A673 (cell line): Measurements from ENCODE around the gene LRP6.

Source experiments
- CTCF ChIP-seq: fragments of 300-800, 200-600 bp; sonication (generic); conservative IDR thresholded peaks from 2 replicates; pipeline ENCODE4 v1.5.1; 2017; ENCODE audit warnings: low read depth, mild to moderate bottlenecking, antibody characterized with exemption, low read length, moderate library complexity, mixed read lengths
- EZH2 ChIP-seq: fragments of 200-600 bp; sonication (generic); IDR thresholded peaks from 2 replicates; pipeline ENCODE4 v1.6.1; 2017; ENCODE audit warnings: borderline replicate concordance, low read depth, mild to moderate bottlenecking, mixed read lengths, antibody characterized with exemption, low read length; ENCODE audit not compliant: poor library complexity, severe bottlenecking

GRCh38 chr12:12079291-12079690 is 187.6 kb downstream of the LRP6 start:
- TF ChIP-seq CTCF (no peak), EZH2 (no peak)
